Esophagus squamous epithelium (tissue), 5 donors: Measurements from ENCODE around the gene S100A11. TPM values are rescaled to one million over a fixed set of nuclear protein-coding genes. Genes with fewer than 3 reads are reported as not detected.

Experiments
- DNase-seq: peaks from one replicate; lab custom pipeline; 2025; lab: John Stamatoyannopoulos, UW
- H3K27ac ChIP-seq, 4 donors: fragments of 200-600 bp; sonication (generic); one replicate each; pipeline ENCODE4 v1.5.1; 2016 to 2019; ENCODE audit warnings: mild to moderate bottlenecking in 1 of 4
- H3K27me3 ChIP-seq, 4 donors: fragments of 200-600 bp; sonication (generic); 1 replicate in 3 of 4; 2 replicates in 1 of 4; pipeline versions ENCODE4 v1.5.1 to v1.6.0; 2017 to 2021; ENCODE audit warnings: antibody characterized with exemption in 1 of 4
- H3K36me3 ChIP-seq, 3 donors: fragments of 200-600 bp; sonication (generic); one replicate each; pipeline ENCODE4 v1.5.1; 2016 to 2019
- H3K4me1 ChIP-seq, 3 donors: fragments of 200-600 bp; sonication (generic); one replicate each; pipeline ENCODE4 v1.5.1; 2017 to 2019
- H3K4me3 ChIP-seq, 4 donors: fragments of 200-600 bp; sonication (generic); 1 replicate in 3 of 4; 2 replicates in 1 of 4; pipeline ENCODE4 v1.5.1; 2016 to 2019; ENCODE audit warnings: mild to moderate bottlenecking in 2 of 4, moderate library complexity in 1 of 4
- H3K9me3 ChIP-seq, 3 donors: fragments of 200-600 bp; sonication (generic); one replicate each; pipeline ENCODE4 v1.5.1; 2016 to 2019
- CTCF ChIP-seq, 6 experiments: fragments of 450-650 bp in 4 of 6; fragments of 200-600 bp in 2 of 6; sonication (generic) in 2 of 6; IDR thresholded peaks; one replicate each; pipeline ENCODE4 v1.5.1; 2016 to 2019; ENCODE audit warnings: antibody characterized with exemption in 6 of 6, mild to moderate bottlenecking in 4 of 6, moderate library complexity in 4 of 6
- POLR2A ChIP-seq, 4 donors: fragments of 450-650 bp; IDR thresholded peaks; one replicate each; pipeline ENCODE4 v1.6.1; 2017; ENCODE audit warnings: antibody characterized with exemption in 4 of 4, mild to moderate bottlenecking in 4 of 4, moderate library complexity in 3 of 4
- WGBS, 2 donors: methylation state at CpG; one replicate each; pipeline ENCODE4 v1.1.5; 2018; 5-methylcytosine and 5-hydroxymethylcytosine counted together
- intact Hi-C: fragments of 100-400 bp; cut with DNase I; formaldehyde crosslinking; loops from one replicate; pipeline ENCODE4 v1.15.0; 2022
- total RNA-seq, 4 donors: library from RNA; depleted of rRNA; stranded (reverse); fragments of >200 nt; gene quantifications; one replicate each; pipeline ENCODE4 v1.1.0, GENCODE V29; 2016
- donor health status: DM: yes; HTN: yes; CAD: no.

Gene S100A11
- total RNA-seq, 4 donors from 2014 or later = 900 to 2,319 (median 1,590) TPM

- Histone ChIP-seq H3K27me3 (no peaks in the 10 kb centered on the region), H3K9me3 (no peaks in the 10 kb centered on the region), H3K4me1 (peaks cover 52 to 89% (median 58%) of the 10 kb centered on the region in 3 donors), H3K36me3 (peaks cover 0 to 4% (median 0%) of the 10 kb centered on the region in 3 donors), H3K4me3 (peak overlapping the region; percentile 82 to 99 (median 90)), H3K27ac (peak overlapping the region; percentile 97 to 100 (median 98))
- DNase-seq = peak; percentile 36
- TF ChIP-seq CTCF (IDR thresholded peaks at IDR 0.05) = no peak
- TF ChIP-seq POLR2A (IDR thresholded peaks at IDR 0.05) = peak in 2 of 4 donors; percentile 39 to 64
- intact Hi-C loops = no loop called here
- 9 to 21% methylated on average over 12 to 14 of the region's 21 CpGs for WGBS, 2 donors
Observed at GRCh38 chr1:151992303-151993083, 44.3 kb downstream of the S100A11 start.

GRCh38 chr1:151991663-151992302, 45.0 kb downstream of the S100A11 start:
- Histone ChIP-seq H3K9me3 (no peaks in the 10 kb centered on the region), H3K4me3 (peak overlapping the region; percentile 82 to 99 (median 90)), H3K27ac (peak overlapping the region; percentile 97 to 100 (median 98)), H3K27me3 (no peaks in the 10 kb centered on the region), H3K4me1 (peaks cover 52 to 88% (median 64%) of the 10 kb centered on the region in 3 donors), H3K36me3 (peaks cover 0 to 11% (median 0%) of the 10 kb centered on the region in 3 donors)
- intact Hi-C loops = no loop called here
- DNase-seq = no peak
- no peak for TF ChIP-seq CTCF (IDR thresholded peaks at IDR 0.05)
- no peak for TF ChIP-seq POLR2A (IDR thresholded peaks at IDR 0.05)
- 28 to 37% methylated on average over 6 of the region's 6 CpGs for WGBS, 2 donors

- 7 to 16% methylated on average over 4 to 5 of the region's 5 CpGs for WGBS, 2 donors
- H3K9me3 ChIP-seq = no peaks in the 10 kb centered on the region
- peak overlapping the region; percentile 82 to 99 (median 90) for H3K4me3 ChIP-seq
- peaks cover 0 to 17% (median under 1%) of the 10 kb centered on the region in 3 donors for H3K36me3 ChIP-seq
- TF ChIP-seq CTCF (IDR thresholded peaks at IDR 0.05) (no peak), POLR2A (IDR thresholded peaks at IDR 0.05) (no peak)
- H3K27ac ChIP-seq = peak overlapping the region; percentile 97 to 100 (median 98)
- H3K4me1 ChIP-seq = peaks cover 52 to 88% (median 64%) of the 10 kb centered on the region in 3 donors
- no peak for DNase-seq
- H3K27me3 ChIP-seq = no peaks in the 10 kb centered on the region
- intact Hi-C loops = no loop called here
Observed at GRCh38 chr1:151990856-151991198, 46.0 kb downstream of the S100A11 start.

- H3K4me3 ChIP-seq = peak overlapping the region; percentile 82 to 99 (median 90)
- TF ChIP-seq CTCF (IDR thresholded peaks at IDR 0.05) (no peak), POLR2A (IDR thresholded peaks at IDR 0.05) (no peak)
- 27 to 30% methylated on average over 5 of the region's 5 CpGs for WGBS, 2 donors
- peaks cover 5 to 23% (median 6%) of the 10 kb centered on the region in 3 donors for H3K36me3 ChIP-seq
- intact Hi-C loops = no loop called here
- H3K27ac ChIP-seq = peak overlapping the region; percentile 97 to 100 (median 98)
- DNase-seq = no peak
- H3K4me1 ChIP-seq = peaks cover 52 to 87% (median 63%) of the 10 kb centered on the region in 3 donors
- no peaks in the 10 kb centered on the region for H3K9me3 ChIP-seq
- H3K27me3 ChIP-seq = no peaks in the 10 kb centered on the region
Observed at GRCh38 chr1:151990058-151990855, 46.5 kb downstream of the S100A11 start.
